ENCODE data around the gene SLIT3.

SLIT3 gene

DNA sequence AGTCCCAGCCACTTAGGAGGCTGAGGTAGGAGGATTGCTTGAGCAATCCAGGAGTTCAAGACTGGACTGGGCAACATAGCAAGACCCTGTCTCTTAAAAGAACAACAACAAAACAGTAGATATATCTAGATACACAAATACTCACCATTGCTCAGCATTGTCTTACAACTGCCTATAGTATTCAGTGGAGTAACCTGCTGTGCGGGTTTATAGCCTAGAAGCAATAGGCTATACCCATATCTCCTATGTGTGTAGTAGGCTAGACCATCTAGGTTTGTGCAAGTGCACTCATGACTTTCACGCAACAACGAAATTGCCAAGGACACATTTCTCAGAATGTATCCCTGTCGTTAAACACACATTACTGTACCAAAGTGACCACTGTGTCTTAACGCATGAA lies 44.7 kb downstream of the SLIT3 start:
- TF ChIP-seq, protein P1, sequence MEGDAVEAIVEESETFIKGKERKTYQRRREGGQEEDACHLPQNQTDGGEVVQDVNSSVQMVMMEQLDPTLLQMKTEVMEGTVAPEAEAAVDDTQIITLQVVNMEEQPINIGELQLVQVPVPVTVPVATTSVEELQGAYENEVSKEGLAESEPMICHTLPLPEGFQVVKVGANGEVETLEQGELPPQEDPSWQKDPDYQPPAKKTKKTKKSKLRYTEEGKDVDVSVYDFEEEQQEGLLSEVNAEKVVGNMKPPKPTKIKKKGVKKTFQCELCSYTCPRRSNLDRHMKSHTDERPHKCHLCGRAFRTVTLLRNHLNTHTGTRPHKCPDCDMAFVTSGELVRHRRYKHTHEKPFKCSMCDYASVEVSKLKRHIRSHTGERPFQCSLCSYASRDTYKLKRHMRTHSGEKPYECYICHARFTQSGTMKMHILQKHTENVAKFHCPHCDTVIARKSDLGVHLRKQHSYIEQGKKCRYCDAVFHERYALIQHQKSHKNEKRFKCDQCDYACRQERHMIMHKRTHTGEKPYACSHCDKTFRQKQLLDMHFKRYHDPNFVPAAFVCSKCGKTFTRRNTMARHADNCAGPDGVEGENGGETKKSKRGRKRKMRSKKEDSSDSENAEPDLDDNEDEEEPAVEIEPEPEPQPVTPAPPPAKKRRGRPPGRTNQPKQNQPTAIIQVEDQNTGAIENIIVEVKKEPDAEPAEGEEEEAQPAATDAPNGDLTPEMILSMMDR (IDR thresholded peaks at IDR 0.05; ENCODE audit: low read depth, low read length), result no peak
- TF ChIP-seq EZH2phosphoT487 (IDR thresholded peaks at IDR 0.05; ENCODE audit: low read depth), result no peak
- Histone ChIP-seq H3K9me3 (ENCODE audit: insufficient read depth, low read length) (no peaks in the 10 kb centered on the region), H3K27ac (ENCODE audit: low read length) (no peak overlapping the region), H3K4me2 (ENCODE audit: low read length) (no peak overlapping the region), H3K36me3 (replicated peaks; ENCODE audit: low read depth, low read length) (no peaks in the 10 kb centered on the region), H2AFZ (ENCODE audit: low read depth, low read length) (no peak overlapping the region), H3K79me2 (ENCODE audit: low read length) (no peaks in the 10 kb centered on the region), H3K9ac (ENCODE audit: low read length) (no peak overlapping the region), H3K4me1 (ENCODE audit: low read length) (no peaks in the 10 kb centered on the region), H3K27me3 (ENCODE audit: low read depth, low read length) (peaks cover 17% of the 10 kb centered on the region), H4K20me1 (ENCODE audit: insufficient read depth, low read length) (no peaks in the 10 kb centered on the region), H3K4me3 (ENCODE audit: low read length) (no peak overlapping the region)

DNA sequence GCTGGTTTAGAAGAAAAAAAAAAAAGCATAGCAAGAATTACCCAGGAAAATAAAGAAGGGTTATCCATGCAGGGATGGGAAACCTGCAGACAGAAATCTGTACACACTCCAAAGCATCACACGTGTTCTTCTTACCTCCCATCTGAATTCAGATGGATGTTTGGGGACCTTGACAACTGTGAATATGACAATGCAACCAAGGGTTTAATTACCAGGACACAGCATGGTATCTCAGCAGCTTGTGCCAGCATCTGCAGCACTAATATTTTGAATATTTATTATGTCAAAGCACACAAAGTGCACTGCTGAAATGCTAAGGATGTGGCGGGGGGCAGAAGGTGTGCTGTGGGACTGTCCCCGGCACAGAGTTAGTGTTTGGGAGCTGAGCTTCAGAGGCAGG lies 47.9 kb downstream of the SLIT3 start:
- Histone ChIP-seq H3K4me2 (ENCODE audit: low read length) (no peak overlapping the region), H3K79me2 (ENCODE audit: low read length) (no peaks in the 10 kb centered on the region), H3K27ac (ENCODE audit: low read length) (no peak overlapping the region), H3K4me1 (ENCODE audit: low read length) (no peaks in the 10 kb centered on the region), H3K9ac (ENCODE audit: low read length) (no peak overlapping the region), H3K4me3 (ENCODE audit: low read length) (no peak overlapping the region), H3K27me3 (ENCODE audit: low read depth, low read length) (peaks cover 42% of the 10 kb centered on the region), H3K36me3 (replicated peaks; ENCODE audit: low read depth, low read length) (no peaks in the 10 kb centered on the region), H3K9me3 (ENCODE audit: insufficient read depth, low read length) (no peaks in the 10 kb centered on the region), H4K20me1 (ENCODE audit: insufficient read depth, low read length) (no peaks in the 10 kb centered on the region), H2AFZ (ENCODE audit: low read depth, low read length) (no peak overlapping the region)
- TF ChIP-seq EZH2phosphoT487 (IDR thresholded peaks at IDR 0.05; ENCODE audit: low read depth), result no peak
- TF ChIP-seq, protein P1 (IDR thresholded peaks at IDR 0.05; ENCODE audit: low read depth, low read length), result no peak

DNA sequence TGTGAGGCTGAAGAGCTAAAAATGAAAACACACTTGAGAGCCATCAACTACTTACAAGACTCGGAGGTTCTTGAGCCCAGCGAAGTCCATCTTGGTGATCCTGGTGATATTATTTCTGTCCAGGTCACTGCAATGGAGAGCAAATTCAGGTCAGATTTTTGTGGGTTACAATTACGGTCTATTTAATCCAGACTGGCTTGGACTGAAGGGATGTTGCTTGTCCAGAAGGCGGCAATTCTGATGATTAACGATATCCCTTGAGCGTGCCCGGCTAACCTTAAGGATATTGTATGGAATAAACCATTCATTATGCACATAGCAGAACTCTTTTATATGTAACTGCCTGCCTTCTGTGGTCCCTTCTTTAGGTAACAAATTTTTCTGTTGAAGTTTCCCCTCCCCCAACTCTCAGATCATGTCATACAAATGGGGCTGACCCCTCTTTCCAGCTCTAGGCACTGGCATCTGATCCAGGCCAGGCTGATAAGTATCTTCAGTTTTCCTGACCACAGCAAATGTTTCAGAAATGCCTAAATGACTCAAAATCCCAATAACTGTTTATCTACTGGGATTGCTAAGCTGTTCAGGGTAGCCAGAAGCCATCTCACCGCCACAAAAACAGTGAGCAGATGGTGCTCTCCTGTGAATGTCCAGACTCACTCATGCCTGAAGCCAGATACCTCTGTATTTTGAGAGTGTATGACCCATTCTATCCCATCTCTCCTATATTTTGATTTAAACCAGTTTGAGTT lies 49.4 kb downstream of the SLIT3 start:
- no peaks in the 10 kb centered on the region for H3K9me3 ChIP-seq (ENCODE audit: insufficient read depth, low read length)
- TF ChIP-seq, protein P1 (IDR thresholded peaks at IDR 0.05; ENCODE audit: low read depth, low read length), result no peak
- TF ChIP-seq EZH2phosphoT487 (IDR thresholded peaks at IDR 0.05; ENCODE audit: low read depth), result no peak
- no peaks in the 10 kb centered on the region for H3K36me3 ChIP-seq (replicated peaks; ENCODE audit: low read depth, low read length)
- H3K27ac ChIP-seq (ENCODE audit: low read length), result no peak overlapping the region
- peaks cover 45% of the 10 kb centered on the region for H3K27me3 ChIP-seq (ENCODE audit: low read depth, low read length)
- no peak overlapping the region for H3K4me2 ChIP-seq (ENCODE audit: low read length)
- no peak overlapping the region for H2AFZ ChIP-seq (ENCODE audit: low read depth, low read length)
- no peaks in the 10 kb centered on the region for H3K4me1 ChIP-seq (ENCODE audit: low read length)
- no peak overlapping the region for H3K4me3 ChIP-seq (ENCODE audit: low read length)
- H3K9ac ChIP-seq (ENCODE audit: low read length), result no peak overlapping the region
- H3K79me2 ChIP-seq (ENCODE audit: low read length), result no peaks in the 10 kb centered on the region
- no peaks in the 10 kb centered on the region for H4K20me1 ChIP-seq (ENCODE audit: insufficient read depth, low read length)

DNA sequence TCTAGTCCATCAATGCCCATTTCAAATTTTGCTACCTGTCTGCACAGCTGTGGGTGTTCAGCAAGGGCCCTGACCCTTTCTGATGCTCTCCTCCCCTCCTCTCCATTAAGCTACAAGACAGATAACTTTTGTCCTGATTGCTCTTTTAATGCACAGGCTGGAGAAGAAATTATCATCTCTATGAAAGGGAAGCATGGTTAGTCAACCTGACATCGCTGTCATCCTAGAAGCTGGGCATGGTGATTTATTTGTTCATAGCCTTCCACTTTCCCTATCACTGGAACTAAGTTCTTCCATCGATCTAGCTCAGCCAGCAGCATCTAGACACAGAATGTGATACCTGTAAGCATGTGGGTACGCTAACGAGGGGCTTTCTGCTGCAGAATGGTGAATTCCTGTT lies 50.1 kb downstream of the SLIT3 start:
- Histone ChIP-seq H3K27me3 (ENCODE audit: low read depth, low read length) (peaks cover 50% of the 10 kb centered on the region), H3K79me2 (ENCODE audit: low read length) (no peaks in the 10 kb centered on the region), H4K20me1 (ENCODE audit: insufficient read depth, low read length) (no peaks in the 10 kb centered on the region), H3K4me1 (ENCODE audit: low read length) (no peaks in the 10 kb centered on the region), H3K27ac (ENCODE audit: low read length) (no peak overlapping the region), H3K9ac (ENCODE audit: low read length) (no peak overlapping the region), H3K36me3 (replicated peaks; ENCODE audit: low read depth, low read length) (no peaks in the 10 kb centered on the region), H2AFZ (ENCODE audit: low read depth, low read length) (no peak overlapping the region), H3K9me3 (ENCODE audit: insufficient read depth, low read length) (no peaks in the 10 kb centered on the region), H3K4me2 (ENCODE audit: low read length) (no peak overlapping the region), H3K4me3 (ENCODE audit: low read length) (no peak overlapping the region)
- TF ChIP-seq EZH2phosphoT487 (IDR thresholded peaks at IDR 0.05; ENCODE audit: low read depth), result no peak
- TF ChIP-seq, protein P1 (IDR thresholded peaks at IDR 0.05; ENCODE audit: low read depth, low read length), result no peak
